GM19025 (cell line): ENCODE results near the gene ZNF544.
A peak's percentile ranks its signal among the peaks of the same experiment; 100 is the strongest.
"Not testable (repeated sequence)": the region's sequence is repeated elsewhere in the genome, so short reads cannot be mapped to it uniquely, and the experiment has no call there.

ENCODE experiments used
- ATAC-seq: cut with Tn5 transposase; IDR thresholded peaks from one replicate; pipeline ENCODE4 v1.9.1; 2021; ENCODE audit warnings: mild to moderate bottlenecking, low read depth, moderate library complexity; ENCODE audit not compliant: unreplicated experiment

The ZNF544 gene

DNA sequence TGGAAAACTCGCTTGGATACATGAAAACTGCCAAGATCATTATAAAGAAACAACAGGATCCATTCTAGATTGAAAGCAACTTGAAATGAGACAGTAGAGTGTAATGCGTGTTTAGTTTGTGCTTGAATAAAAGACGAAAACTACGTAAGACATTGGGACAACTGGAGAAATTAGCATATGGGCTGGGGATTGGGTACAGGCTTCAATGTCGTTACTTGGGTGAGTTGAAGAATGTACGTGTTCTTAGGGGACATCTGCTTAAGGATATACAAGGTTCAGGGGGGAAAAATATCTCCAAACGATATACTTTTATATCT, 76.0 kb downstream of the ZNF544 start:
- no peak for ATAC-seq

DNA sequence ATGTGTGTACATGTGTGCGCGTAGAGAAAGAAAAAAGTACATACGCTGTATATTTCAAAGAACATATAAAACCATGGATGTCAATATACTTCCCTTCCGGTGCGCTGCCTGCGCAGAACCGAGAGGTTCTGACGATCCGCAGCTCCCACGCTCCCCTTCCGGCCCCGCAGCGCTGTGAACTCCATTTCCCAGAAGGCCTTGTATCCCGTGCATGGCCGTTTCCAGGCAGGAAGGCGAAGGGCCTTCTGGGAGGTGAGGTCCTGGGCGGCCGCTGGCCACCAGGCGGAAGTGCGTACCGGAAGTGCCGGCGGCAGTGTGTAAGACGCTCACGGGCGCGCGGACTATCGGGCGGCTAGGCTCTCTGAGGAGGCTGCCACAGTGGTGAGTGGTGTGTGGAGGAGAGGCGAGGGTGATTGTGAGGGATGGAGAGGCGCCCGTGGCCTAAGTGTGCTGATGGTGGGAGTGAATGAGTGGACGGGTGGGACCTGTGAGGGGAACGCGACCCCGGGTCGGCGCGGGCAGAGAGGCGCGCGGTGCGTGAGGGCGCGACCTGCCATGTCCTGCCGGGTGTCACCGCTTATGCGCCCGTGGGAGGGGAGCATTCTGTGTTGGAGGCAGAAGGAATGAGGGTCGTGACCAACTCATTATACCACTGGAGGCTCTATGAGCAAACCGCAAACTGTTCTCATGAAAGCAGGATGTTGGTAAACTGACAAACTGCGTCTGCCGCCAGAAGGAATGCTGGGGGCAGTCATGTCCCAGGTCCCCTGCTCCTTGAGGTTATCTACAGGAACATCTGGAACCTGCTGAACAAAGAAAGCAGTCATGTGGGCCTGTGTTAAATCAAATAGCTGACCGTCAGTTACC, 76.6 kb downstream of the ZNF544 start, which contains the start of gene ERVK3-1:
Gene ERVK3-1 (plus strand): TSS at position 313 of the 867 bp plus-strand sequence. CDS start 6,792 bp downstream, outside the sequence.
- ATAC-seq, result peak; percentile 97

DNA sequence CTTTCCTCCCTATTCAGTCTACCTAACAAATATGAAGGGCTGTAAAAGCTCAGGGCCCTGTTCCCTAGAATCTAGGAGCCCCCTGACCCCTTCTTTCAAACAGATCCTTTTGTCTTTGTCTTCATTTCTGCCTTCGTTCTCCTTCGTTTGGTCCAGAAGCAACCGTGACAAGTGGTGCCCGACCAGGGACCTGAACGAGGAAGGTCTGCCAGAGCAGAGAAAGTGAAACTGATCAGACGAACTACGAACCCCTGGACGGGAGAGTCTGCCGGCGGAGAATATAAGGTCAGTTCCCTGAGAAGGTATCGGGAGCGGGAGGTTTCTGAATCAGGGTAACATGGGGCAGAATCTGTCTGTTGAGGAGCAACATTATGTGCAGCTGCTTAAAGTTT, 77.2 kb downstream of the ZNF544 start:
- no peak for ATAC-seq

DNA sequence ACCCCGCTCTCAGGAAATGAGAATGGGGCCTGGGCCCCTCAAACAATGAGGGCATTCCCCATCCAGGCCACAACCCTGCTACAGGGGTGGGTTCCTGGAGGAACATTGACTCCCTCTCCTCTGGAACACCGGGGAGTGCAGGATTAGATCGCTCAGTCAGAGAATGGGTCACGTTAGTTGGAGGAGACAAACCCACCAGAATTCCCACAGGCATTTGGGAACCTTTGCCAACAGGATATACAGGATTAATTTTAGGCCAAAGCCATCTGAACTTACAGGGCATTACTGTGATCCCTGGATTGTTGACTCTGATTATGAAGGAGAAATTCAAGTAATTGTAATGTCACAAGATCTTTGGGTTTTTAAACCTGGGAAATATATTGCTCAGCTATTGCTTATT, 79.0 kb downstream of the ZNF544 start:
- no peak for ATAC-seq

DNA sequence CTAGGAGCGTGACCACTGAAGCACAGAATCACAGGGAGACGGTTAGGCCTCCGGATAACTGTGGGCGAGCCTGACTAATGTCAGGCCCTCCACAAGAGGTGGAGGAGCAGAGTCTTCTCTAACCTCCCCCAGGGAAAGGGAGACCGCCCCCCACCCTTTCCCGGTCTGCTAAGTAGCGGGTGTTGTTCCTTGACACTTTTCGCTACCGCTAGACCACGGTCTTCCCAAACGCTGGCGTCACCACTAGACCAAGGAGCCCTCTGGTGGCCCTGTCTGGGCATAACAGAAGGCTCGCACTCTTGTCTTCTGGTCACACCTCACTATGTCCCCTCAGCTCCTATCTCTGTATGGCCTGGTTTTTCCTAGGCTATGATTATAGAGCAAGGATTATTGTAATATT, 82.0 kb downstream of the ZNF544 start:
- not testable (repeated sequence) for ATAC-seq

DNA sequence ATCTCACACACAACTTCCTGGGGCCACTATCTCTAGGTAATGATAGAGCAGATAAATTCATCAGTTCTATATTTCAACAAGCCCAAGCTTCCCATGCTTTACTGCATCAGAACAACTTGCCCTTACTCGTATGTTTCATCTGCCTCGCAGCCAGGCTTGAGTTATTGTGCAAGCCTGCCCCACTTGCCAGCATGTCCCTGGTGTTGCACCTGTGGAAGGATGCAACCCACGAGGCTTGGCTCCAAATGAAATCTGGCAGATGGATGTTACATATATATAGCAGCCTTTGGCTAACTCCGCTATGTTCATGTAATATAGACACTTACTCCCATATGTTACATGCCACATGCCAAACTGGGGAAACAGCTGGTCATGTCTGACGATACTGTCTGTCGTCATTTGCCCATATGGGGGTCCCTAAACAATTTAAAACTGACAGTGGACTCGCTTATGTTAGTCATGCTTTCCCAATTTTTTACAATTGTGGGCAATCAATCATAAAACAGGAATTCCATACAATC, 82.7 kb downstream of the ZNF544 start:
- no peak for ATAC-seq
